HL-60/S4 treated with phorbol 12-myristate 13-acetate at 8.2 ng/mL for 4 days and 3 days (cell line): ENCODE measurements around the gene EEFSEC.

ENCODE experiments used
- in situ Hi-C: fragments of 300-500 bp; cut with MboI; formaldehyde crosslinking; loops from 2 replicates; pipeline ENCODE4 v1.15.0; 2022; ENCODE audit warnings: low sequenced_read_pairs

Gene EEFSEC

GRCh38 chr3:128153156-128154041 is at the start of gene EEFSEC:
EEFSEC (plus strand) TSS chr3:128153481; CDS start chr3:128153508, 27 bp downstream.
- in situ Hi-C loops, result no loop called here

GRCh38 chr3:128107834-128108233 is 45.4 kb upstream of the EEFSEC start:
- in situ Hi-C loops, result no loop called here

GRCh38 chr3:128111147-128111546 is 42.1 kb upstream of the EEFSEC start:
- in situ Hi-C loops, result no loop called here

GRCh38 chr3:128112357-128112968 is 40.8 kb upstream of the EEFSEC start:
- in situ Hi-C loops, result no loop called here

GRCh38 chr3:128113817-128114794 is 39.2 kb upstream of the EEFSEC start:
- in situ Hi-C loops, result no loop called here

- in situ Hi-C loops, result no loop called here
Measured at GRCh38 chr3:128122013-128122412, 31.3 kb upstream of the EEFSEC start.

- in situ Hi-C loops, result no loop called here
Measured at GRCh38 chr3:128123156-128123537, 30.1 kb upstream of the EEFSEC start.

- in situ Hi-C loops, result no loop called here
Measured at GRCh38 chr3:128123538-128124368, 29.5 kb upstream of the EEFSEC start, which contains the start of gene RUVBL1. RUVBL1 (minus strand) TSS chr3:128123812; CDS start chr3:128123724, 88 bp downstream.

GRCh38 chr3:128127236-128127635 is 26.0 kb upstream of the EEFSEC start:
- in situ Hi-C loops, result no loop called here

- in situ Hi-C loops, result no loop called here
Measured at GRCh38 chr3:128128251-128128650, 25.0 kb upstream of the EEFSEC start.

- in situ Hi-C loops, result no loop called here
Measured at GRCh38 chr3:128131897-128132646, 21.2 kb upstream of the EEFSEC start.

- in situ Hi-C loops, result no loop called here
Measured at GRCh38 chr3:128133273-128133883, 19.9 kb upstream of the EEFSEC start.

- in situ Hi-C loops, result no loop called here
Measured at GRCh38 chr3:128143496-128143895, 9.8 kb upstream of the EEFSEC start.

GRCh38 chr3:128144512-128145187 is 8.6 kb upstream of the EEFSEC start:
- in situ Hi-C loops, result no loop called here

- in situ Hi-C loops, result no loop called here
Measured at GRCh38 chr3:128145279-128145678, 8.0 kb upstream of the EEFSEC start.

- in situ Hi-C loops, result no loop called here
Measured at GRCh38 chr3:128146201-128146600, 7.1 kb upstream of the EEFSEC start.

GRCh38 chr3:128149650-128150049 is 3.6 kb upstream of the EEFSEC start:
- in situ Hi-C loops, result no loop called here

- in situ Hi-C loops, result no loop called here
Measured at GRCh38 chr3:128151758-128152274, 1.5 kb upstream of the EEFSEC start.
